CD14-positive monocyte (primary cell): ENCODE results near the gene SLC25A36. TPM values are rescaled to one million over a fixed set of nuclear protein-coding genes. Genes with fewer than 3 reads are reported as not detected.
"Not testable (repeated sequence)": the region's sequence is repeated elsewhere in the genome, so short reads cannot be mapped to it uniquely, and the experiment has no call there.

ENCODE experiments used
- DNase-seq, 3 donors: peaks; one replicate each; pipeline ENCODE4 v3.0.0-alpha.2; 2011 to 2022
- H2AFZ ChIP-seq: 2 replicates; pipeline ENCODE4 v1.6.0; 2012; ENCODE audit warnings: mild to moderate bottlenecking, low read depth, low read length, inconsistent platforms; ENCODE audit not compliant: insufficient read depth, poor library complexity, severe bottlenecking
- H3K27ac ChIP-seq, 2 donors: 1 replicate in 1 of 2; 2 replicates in 1 of 2; pipeline ENCODE4 v1.5.1; 2012 to 2013; ENCODE audit warnings: low read length in 2 of 2, control low read depth in 1 of 2, inconsistent platforms in 1 of 2, low read depth in 1 of 2, mild to moderate bottlenecking in 1 of 2
- H3K27me3 ChIP-seq, 2 donors: one replicate each; pipeline versions ENCODE4 v1.6.0 to v1.6.1; 2011 to 2013; ENCODE audit warnings: low read length in 2 of 2; ENCODE audit not compliant: control insufficient read depth in 2 of 2, insufficient read depth in 2 of 2
- H3K36me3 ChIP-seq, 2 donors: replicated peaks in 1 of 2; 1 replicate in 1 of 2; 2 replicates in 1 of 2; pipeline versions ENCODE4 v1.5.1 to v1.6.1; 2012 to 2013; ENCODE audit warnings: low read length in 2 of 2, control low read depth in 1 of 2, inconsistent platforms in 1 of 2, mild to moderate bottlenecking in 1 of 2; ENCODE audit not compliant: insufficient read depth in 2 of 2, control insufficient read depth in 1 of 2
- H3K4me1 ChIP-seq, 2 donors: 1 replicate in 1 of 2; 2 replicates in 1 of 2; pipeline versions ENCODE4 v1.5.1 to v1.6.1; 2012 to 2013; ENCODE audit warnings: low read length in 2 of 2, control low read depth in 1 of 2, inconsistent platforms in 1 of 2, mild to moderate bottlenecking in 1 of 2, moderate library complexity in 1 of 2; ENCODE audit not compliant: insufficient read depth in 2 of 2, control insufficient read depth in 1 of 2
- H3K4me2 ChIP-seq: replicated peaks from 2 replicates; pipeline ENCODE3; 2012; ENCODE audit warnings: low read length, moderate library complexity, mild to moderate bottlenecking; ENCODE audit not compliant: poor library complexity, severe bottlenecking; ENCODE audit errors: extremely low read depth
- H3K4me3 ChIP-seq, 3 experiments: fragments of 200-600 bp in 1 of 3; sonication (generic) in 1 of 3; replicated peaks in 1 of 3; 1 replicate in 2 of 3; 2 replicates in 1 of 3; pipeline ENCODE4 v1.5.1; 2011 to 2013; ENCODE audit warnings: low read length in 3 of 3, mild to moderate bottlenecking in 3 of 3, control low read depth in 2 of 3, low read depth in 2 of 3, inconsistent platforms in 1 of 3, moderate library complexity in 1 of 3
- H3K79me2 ChIP-seq: 2 replicates; pipeline ENCODE4 v1.6.0; 2012; ENCODE audit warnings: mild to moderate bottlenecking, control low read depth, inconsistent platforms, low read length, moderate library complexity; ENCODE audit not compliant: insufficient read depth
- H3K9ac ChIP-seq: 2 replicates; pipeline ENCODE4 v1.6.0; 2017; ENCODE audit warnings: low read length, mild to moderate bottlenecking; ENCODE audit not compliant: insufficient read depth, poor library complexity, severe bottlenecking
- H3K9me3 ChIP-seq, 2 donors: replicated peaks in 1 of 2; 1 replicate in 1 of 2; 2 replicates in 1 of 2; pipeline versions ENCODE4 v1.5.1 to v1.6.1; 2012 to 2013; ENCODE audit warnings: low read length in 2 of 2, control low read depth in 1 of 2; ENCODE audit not compliant: control insufficient read depth in 1 of 2, insufficient read depth in 1 of 2
- H4K20me1 ChIP-seq: 2 replicates; pipeline ENCODE4 v1.6.0; 2012; ENCODE audit warnings: mild to moderate bottlenecking, low read length, control low read depth, moderate library complexity; ENCODE audit not compliant: insufficient read depth
- H3K27ac Mint-ChIP-seq, 7 donors: one replicate each; pipeline ENCODE4 v1.8.0; 2020; ENCODE audit warnings: mild to moderate bottlenecking in 7 of 7, mixed read lengths in 7 of 7, moderate library complexity in 6 of 7, inconsistent platforms in 2 of 7
- H3K27me3 Mint-ChIP-seq, 3 donors: one replicate each; pipeline ENCODE4 v1.8.0; 2021 to 2022; ENCODE audit warnings: low read depth in 3 of 3, mild to moderate bottlenecking in 3 of 3, mixed read lengths in 3 of 3, moderate library complexity in 3 of 3, inconsistent platforms in 1 of 3
- H3K36me3 Mint-ChIP-seq, 2 donors: one replicate each; pipeline ENCODE4 v1.8.0; 2020; ENCODE audit warnings: mixed read lengths in 2 of 2, inconsistent platforms in 1 of 2, mild to moderate bottlenecking in 1 of 2
- H3K4me1 Mint-ChIP-seq: one replicate; pipeline ENCODE4 v1.8.0; 2020; ENCODE audit warnings: mild to moderate bottlenecking, mixed read lengths
- H3K4me3 Mint-ChIP-seq, 2 donors: one replicate each; pipeline ENCODE4 v1.8.0; 2020; ENCODE audit warnings: mild to moderate bottlenecking in 2 of 2, mixed read lengths in 2 of 2, moderate library complexity in 1 of 2
- H3K9me3 Mint-ChIP-seq, 7 donors: one replicate each; pipeline ENCODE4 v1.8.0; 2020 to 2022; ENCODE audit warnings: mixed read lengths in 7 of 7, mild to moderate bottlenecking in 6 of 7, moderate library complexity in 6 of 7, inconsistent platforms in 2 of 7
- WGBS: methylation state at CpG from one replicate; pipeline ENCODE4 v1.1.5; 2013; ENCODE audit warnings: missing lambda C conversion rate; ENCODE audit not compliant: insufficient coverage; 5-methylcytosine and 5-hydroxymethylcytosine counted together
- intact Hi-C, 2 donors: fragments of 100-400 bp; cut with micrococcal nuclease; formaldehyde crosslinking; loops; one replicate each; pipeline versions ENCODE4 v1.15.0 to v1.15.1; 2023
- polyA plus RNA-seq, 3 donors: library from polyadenylated mRNA; depleted of rRNA in 1 of 3; unstranded in 2 of 3; stranded (reverse) in 1 of 3; fragments of 300-500 nt in 2 of 3; fragments of >200 nt in 1 of 3; fragmentation: Illumina TruSeq in 2 of 3; gene quantifications; 1 replicate in 2 of 3; 2 replicates in 1 of 3; pipeline ENCODE4 v1.2.3, GENCODE V29; 2012 to 2021
- TF ChIP-seq, protein P1 (sequence below): fragments of 200-600 bp; IDR thresholded peaks from one replicate; pipeline ENCODE4 v1.8.0; 2022; ENCODE audit warnings: antibody characterized with exemption, mild to moderate bottlenecking

SLC25A36 gene
- polyA plus RNA-seq, 3 donors: 20.4 to 30.3 (median 20.6) TPM

DNA sequence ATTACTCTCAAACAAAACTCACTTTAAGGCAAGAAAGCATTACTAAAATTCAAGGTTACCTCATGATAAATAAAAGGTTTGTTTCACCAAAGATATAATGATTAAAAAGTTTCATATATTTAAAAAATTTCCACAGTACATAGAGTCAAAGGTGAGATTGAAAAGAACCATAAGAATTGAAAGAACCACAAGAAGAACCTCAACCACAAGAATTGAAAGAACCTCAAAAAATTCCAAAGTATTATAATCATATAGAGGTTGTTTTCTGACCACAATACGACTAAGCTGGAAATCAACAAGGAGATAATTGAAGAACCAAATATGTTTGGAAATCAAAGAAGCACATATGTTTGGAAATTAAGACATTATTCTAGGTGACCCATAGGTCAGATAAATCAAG is 52.7 kb downstream of the SLC25A36 start:
- Histone ChIP-seq H3K4me1 (no peaks in the 10 kb centered on the region), H3K27me3 (no peaks in the 10 kb centered on the region), H3K27ac (no peak overlapping the region), H3K79me2 (no peaks in the 10 kb centered on the region), H2AFZ (no peak overlapping the region), H3K36me3 (no peaks in the 10 kb centered on the region), H4K20me1 (no peaks in the 10 kb centered on the region), H3K9ac (no peak overlapping the region), H3K9me3 (no peaks in the 10 kb centered on the region), H3K4me3 (no peak overlapping the region), H3K4me2 (no peak overlapping the region)
- Mint-ChIP-seq H3K27me3 (peaks cover 0 to 10% (median 2%) of the 10 kb centered on the region in 3 donors), H3K4me1 (no peaks in the 10 kb centered on the region), H3K9me3 (peaks cover 0 to 18% (median 5%) of the 10 kb centered on the region in 7 donors), H3K36me3 (no peaks in the 10 kb centered on the region), H3K27ac (no peak overlapping the region), H3K4me3 (no peak overlapping the region)
- WGBS: no CpG with 5 or more reads among the region's 1 CpG
- no peak for DNase-seq
- TF ChIP-seq, protein P1, sequence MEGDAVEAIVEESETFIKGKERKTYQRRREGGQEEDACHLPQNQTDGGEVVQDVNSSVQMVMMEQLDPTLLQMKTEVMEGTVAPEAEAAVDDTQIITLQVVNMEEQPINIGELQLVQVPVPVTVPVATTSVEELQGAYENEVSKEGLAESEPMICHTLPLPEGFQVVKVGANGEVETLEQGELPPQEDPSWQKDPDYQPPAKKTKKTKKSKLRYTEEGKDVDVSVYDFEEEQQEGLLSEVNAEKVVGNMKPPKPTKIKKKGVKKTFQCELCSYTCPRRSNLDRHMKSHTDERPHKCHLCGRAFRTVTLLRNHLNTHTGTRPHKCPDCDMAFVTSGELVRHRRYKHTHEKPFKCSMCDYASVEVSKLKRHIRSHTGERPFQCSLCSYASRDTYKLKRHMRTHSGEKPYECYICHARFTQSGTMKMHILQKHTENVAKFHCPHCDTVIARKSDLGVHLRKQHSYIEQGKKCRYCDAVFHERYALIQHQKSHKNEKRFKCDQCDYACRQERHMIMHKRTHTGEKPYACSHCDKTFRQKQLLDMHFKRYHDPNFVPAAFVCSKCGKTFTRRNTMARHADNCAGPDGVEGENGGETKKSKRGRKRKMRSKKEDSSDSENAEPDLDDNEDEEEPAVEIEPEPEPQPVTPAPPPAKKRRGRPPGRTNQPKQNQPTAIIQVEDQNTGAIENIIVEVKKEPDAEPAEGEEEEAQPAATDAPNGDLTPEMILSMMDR: no peak
- intact Hi-C loops: no loop called here

- H3K27ac Mint-ChIP-seq, intact Hi-C loops, H3K36me3 Mint-ChIP-seq, H3K27me3 ChIP-seq, H3K27ac ChIP-seq, H3K9ac ChIP-seq, H3K79me2 ChIP-seq, H3K27me3 Mint-ChIP-seq, H3K4me3 Mint-ChIP-seq, H3K4me1 Mint-ChIP-seq, H3K4me1 ChIP-seq, H3K9me3 ChIP-seq, DNase-seq, H3K36me3 ChIP-seq, H3K4me3 ChIP-seq, H2AFZ ChIP-seq, H4K20me1 ChIP-seq, H3K4me2 ChIP-seq: not testable (repeated sequence)
- 75% methylated on average over 1 of the region's 2 CpGs for WGBS
- H3K9me3 Mint-ChIP-seq: peaks cover 0 to 15% (median 5%) of the 10 kb centered on the region in 7 donors
Measured at GRCh38 chr3:140994861-140995260, 53.2 kb downstream of the SLC25A36 start.
